ENCODE measurements around the gene OVCH1. TPM values are rescaled to one million over a fixed set of nuclear protein-coding genes. Genes with fewer than 3 reads are reported as not detected.

OVCH1 gene
- total RNA-seq, 4 donors from 2014 or later, result 0.17 to 0.78 TPM; not detected in 2

GRCh38 chr12:29521951-29522350 is 24.5 kb upstream of the OVCH1 start:
- DNase-seq (ENCODE audit: extremely low spot score), result no peak
- H3K27me3 ChIP-seq, result no peaks in the 10 kb centered on the region
- H3K27ac ChIP-seq (replicated peaks in 1 of 4), result no peak overlapping the region
- no peaks in the 10 kb centered on the region for H3K9me3 ChIP-seq
- no peak overlapping the region for H3K4me3 ChIP-seq
- intact Hi-C loops (cut with DNase I), result loop anchor here (10.0 kb wide), 1 partner anchor 373 kb away; no protein-coding TSS in a partner anchor
- TF ChIP-seq CTCF (IDR thresholded peaks at IDR 0.05), result no peak
- TF ChIP-seq POLR2AphosphoS5 (IDR thresholded peaks at IDR 0.05), result no peak
- TF ChIP-seq POLR2A (IDR thresholded peaks at IDR 0.05; ENCODE audit: low read depth), result no peak
- TF ChIP-seq EP300 (IDR thresholded peaks at IDR 0.05), result no peak
- peaks cover 0 to 39% (median 11%) of the 10 kb centered on the region in 4 donors for H3K36me3 ChIP-seq
- 93% methylated on average over 2 of the region's 2 CpGs for WGBS
- H3K4me1 ChIP-seq, result no peaks in the 10 kb centered on the region

GRCh38 chr12:29519585-29520182 is 22.2 kb upstream of the OVCH1 start:
- H3K4me3 ChIP-seq, result no peak overlapping the region
- H3K4me1 ChIP-seq, result no peaks in the 10 kb centered on the region
- TF ChIP-seq POLR2A (IDR thresholded peaks at IDR 0.05; ENCODE audit: low read depth), result no peak
- no peak for TF ChIP-seq POLR2AphosphoS5 (IDR thresholded peaks at IDR 0.05)
- no peak for TF ChIP-seq EP300 (IDR thresholded peaks at IDR 0.05)
- TF ChIP-seq CTCF (IDR thresholded peaks at IDR 0.05), result peak; percentile 51 to 63 (median 57)
- no peak overlapping the region for H3K27ac ChIP-seq (replicated peaks in 1 of 4)
- no peaks in the 10 kb centered on the region for H3K9me3 ChIP-seq
- DNase-seq (ENCODE audit: extremely low spot score), result no peak
- intact Hi-C loops (cut with DNase I), result loop anchor here (10.0 kb wide), 1 partner anchor 375 kb away; no protein-coding TSS in a partner anchor
- no peaks in the 10 kb centered on the region for H3K27me3 ChIP-seq
- H3K36me3 ChIP-seq, result peaks cover 10 to 56% (median 29%) of the 10 kb centered on the region in 4 donors

GRCh38 chr12:29518407-29518806 is 20.9 kb upstream of the OVCH1 start:
- H3K27ac ChIP-seq (replicated peaks in 1 of 4), result no peak overlapping the region
- H3K9me3 ChIP-seq, result no peaks in the 10 kb centered on the region
- H3K27me3 ChIP-seq, result no peaks in the 10 kb centered on the region
- H3K36me3 ChIP-seq, result peaks cover 17 to 69% (median 40%) of the 10 kb centered on the region in 4 donors
- DNase-seq (ENCODE audit: extremely low spot score), result no peak
- H3K4me3 ChIP-seq, result no peak overlapping the region
- intact Hi-C loops (cut with DNase I), result no loop called here
- TF ChIP-seq POLR2AphosphoS5 (IDR thresholded peaks at IDR 0.05), result no peak
- no peak for TF ChIP-seq CTCF (IDR thresholded peaks at IDR 0.05)
- TF ChIP-seq EP300 (IDR thresholded peaks at IDR 0.05), result no peak
- TF ChIP-seq POLR2A (IDR thresholded peaks at IDR 0.05; ENCODE audit: low read depth), result no peak
- 90% methylated on average over 2 of the region's 2 CpGs for WGBS
- H3K4me1 ChIP-seq, result no peaks in the 10 kb centered on the region

GRCh38 chr12:29517264-29517663 is 19.8 kb upstream of the OVCH1 start:
- WGBS, result 91% methylated on average over 7 of the region's 7 CpGs
- H3K36me3 ChIP-seq, result peaks cover 17 to 80% (median 45%) of the 10 kb centered on the region in 4 donors
- H3K4me3 ChIP-seq, result no peak overlapping the region
- no peaks in the 10 kb centered on the region for H3K27me3 ChIP-seq
- DNase-seq (ENCODE audit: extremely low spot score), result no peak
- no peaks in the 10 kb centered on the region for H3K9me3 ChIP-seq
- H3K27ac ChIP-seq (replicated peaks in 1 of 4), result no peak overlapping the region
- TF ChIP-seq POLR2A (IDR thresholded peaks at IDR 0.05; ENCODE audit: low read depth), result no peak
- TF ChIP-seq CTCF (IDR thresholded peaks at IDR 0.05), result no peak
- no peak for TF ChIP-seq POLR2AphosphoS5 (IDR thresholded peaks at IDR 0.05)
- TF ChIP-seq EP300 (IDR thresholded peaks at IDR 0.05), result no peak
- intact Hi-C loops (cut with DNase I), result no loop called here
- H3K4me1 ChIP-seq, result no peaks in the 10 kb centered on the region
